Endothelial cell of umbilical vein (primary cell): Measurements from ENCODE around the gene VSX2. TPM values are rescaled to one million over a fixed set of nuclear protein-coding genes. Genes with fewer than 3 reads are reported as not detected.
A peak's percentile ranks its signal among the peaks of the same experiment; 100 is the strongest.

Source experiments
- BruUV-seq: library from RNA; stranded (reverse); fragments of 400-500 nt; replicated peaks from 2 replicates; lab custom pipeline; 2021; lab: Mats Ljungman, UMichigan
- CTCF ChIA-PET: fragments of 300-600, 350-600 bp; sonication (Branson Sonifier 250); formaldehyde crosslinking; loops from one replicate; lab custom pipeline; 2021; ENCODE audit warnings: antibody characterized with exemption, inconsistent platforms; lab: Charles Lee
- POLR2A ChIA-PET: fragments of 300-600, 350-600 bp; sonication (Branson Sonifier 250); formaldehyde crosslinking; loops from one replicate; lab custom pipeline; 2021; ENCODE audit warnings: antibody characterized with exemption, inconsistent platforms; lab: Charles Lee
- DNase-seq: peaks from one replicate; pipeline ENCODE4 v3.0.0-alpha.2; 2011; ENCODE audit warnings: low read depth, low spot score
- FAIRE-seq: peaks from 2 replicates; lab custom pipeline; 2011; peaks lifted over from hg19 to GRCh38; lab: Jason Lieb, UNC
- H2AFZ ChIP-seq: 2 replicates; pipeline ENCODE4 v1.6.0; 2012; ENCODE audit warnings: low read depth, low read length, control low read depth, inconsistent platforms
- H3K27ac ChIP-seq: 2 replicates; pipeline ENCODE4 v1.5.1; 2011; ENCODE audit warnings: low read depth, mild to moderate bottlenecking, control low read depth, low read length, moderate library complexity; ENCODE audit not compliant: insufficient read depth
- H3K27me3 ChIP-seq, 2 experiments: 2 replicates each; pipeline versions ENCODE4 v1.6.0 to v1.6.1; 2011; ENCODE audit warnings: low read length in 2 of 2, mixed read lengths in 1 of 2; ENCODE audit not compliant: control insufficient read depth in 2 of 2, insufficient read depth in 2 of 2
- H3K36me3 ChIP-seq, 2 experiments: 2 replicates in 1 of 2; 3 replicates in 1 of 2; pipeline ENCODE4 v1.5.1; 2011; ENCODE audit warnings: low read length in 2 of 2, mild to moderate bottlenecking in 1 of 2, moderate library complexity in 1 of 2; ENCODE audit not compliant: control insufficient read depth in 2 of 2, insufficient read depth in 2 of 2; ENCODE audit errors: extremely low read depth in 1 of 2
- H3K4me1 ChIP-seq: 3 replicates; pipeline ENCODE4 v1.5.1; 2011; ENCODE audit warnings: mild to moderate bottlenecking, low read length; ENCODE audit not compliant: control insufficient read depth, insufficient read depth; ENCODE audit errors: extremely low read depth
- H3K4me2 ChIP-seq: 2 replicates; pipeline ENCODE4 v1.6.1; 2011; ENCODE audit warnings: low read length, control low read depth, mixed read lengths; ENCODE audit not compliant: insufficient read depth
- H3K4me3 ChIP-seq, 3 experiments: fragments of 200-600 bp in 1 of 3; sonication (generic), shearing (Covaris generic) in 1 of 3; replicated peaks in 1 of 3; 2 replicates each; pipeline ENCODE4 v1.5.1; 2011 to 2016; ENCODE audit warnings: control low read depth in 3 of 3, low read length in 3 of 3, mild to moderate bottlenecking in 2 of 3, inconsistent platforms in 1 of 3, low read depth in 1 of 3, moderate library complexity in 1 of 3; ENCODE audit not compliant: insufficient read depth in 1 of 3
- H3K79me2 ChIP-seq: 2 replicates; pipeline ENCODE4 v1.6.0; 2012; ENCODE audit warnings: low read length, inconsistent platforms; ENCODE audit not compliant: control insufficient read depth, insufficient read depth
- H3K9ac ChIP-seq: replicated peaks from 2 replicates; pipeline ENCODE3; 2011; ENCODE audit warnings: low read length, control low read depth; ENCODE audit not compliant: insufficient read depth; ENCODE audit errors: extremely low read depth
- H3K9me1 ChIP-seq: replicated peaks from 3 replicates; pipeline ENCODE4 v1.6.0; 2011; ENCODE audit warnings: mild to moderate bottlenecking, low read length; ENCODE audit not compliant: control insufficient read depth, insufficient read depth; ENCODE audit errors: extremely low read depth
- H3K9me3 ChIP-seq: replicated peaks from 2 replicates; pipeline ENCODE4 v1.5.1; 2012; ENCODE audit warnings: low read length, inconsistent platforms; ENCODE audit not compliant: control insufficient read depth, insufficient read depth
- H4K20me1 ChIP-seq: replicated peaks from 2 replicates; pipeline ENCODE3; 2011; ENCODE audit warnings: mild to moderate bottlenecking, low read length; ENCODE audit not compliant: control insufficient read depth, insufficient read depth; ENCODE audit errors: extremely low read depth
- CTCF ChIP-seq, 2 donors: IDR thresholded peaks; 1 replicate in 1 of 2; 2 replicates in 1 of 2; pipeline ENCODE4 v1.5.1; 2011; ENCODE audit warnings: low read length in 2 of 2, mild to moderate bottlenecking in 2 of 2, moderate library complexity in 2 of 2, control low read depth in 1 of 2, inconsistent platforms in 1 of 2, low read depth in 1 of 2; ENCODE audit not compliant: insufficient read depth in 1 of 2; ENCODE audit errors: extremely low read depth in 1 of 2
- EZH2 ChIP-seq: IDR thresholded peaks from 2 replicates; pipeline ENCODE4 v1.6.1; 2012; ENCODE audit warnings: borderline replicate concordance, low read depth, mild to moderate bottlenecking, moderate library complexity, low read length, inconsistent platforms; ENCODE audit not compliant: severe bottlenecking
- FOS ChIP-seq: IDR thresholded peaks from 2 replicates; pipeline ENCODE4 v1.6.1; 2011; ENCODE audit warnings: mild to moderate bottlenecking, low read length, moderate library complexity, borderline replicate concordance; ENCODE audit not compliant: insufficient read depth
- GATA2 ChIP-seq: IDR thresholded peaks from 2 replicates; pipeline ENCODE4 v1.7.0; 2011; ENCODE audit warnings: low read depth, mild to moderate bottlenecking, moderate library complexity, mixed read lengths, low read length; ENCODE audit not compliant: insufficient read length, insufficient read depth
- JUN ChIP-seq: IDR thresholded peaks from 2 replicates; pipeline ENCODE4 v1.6.1; 2011; ENCODE audit warnings: borderline replicate concordance, low read depth; ENCODE audit not compliant: insufficient read length, insufficient read depth
- MAX ChIP-seq: IDR thresholded peaks from 2 replicates; pipeline ENCODE4 v1.6.1; 2011; ENCODE audit not compliant: insufficient read depth, insufficient read length
- MYC ChIP-seq: IDR thresholded peaks from one replicate; pipeline ENCODE4 v1.6.1; 2011; ENCODE audit warnings: mild to moderate bottlenecking, low read depth, low read length
- POLR2A ChIP-seq: IDR thresholded peaks from 2 replicates; pipeline ENCODE4 v1.6.1; 2012; ENCODE audit warnings: low read depth, mild to moderate bottlenecking, control low read depth, low read length
- POLR2AphosphoS5 ChIP-seq: IDR thresholded peaks from 2 replicates; pipeline ENCODE4 v1.6.1; 2012; ENCODE audit warnings: low read depth, mild to moderate bottlenecking, control low read depth, low read length, moderate library complexity; ENCODE audit not compliant: insufficient read depth
- dilution Hi-C: fragments of 300-500 bp; cut with MboI; formaldehyde crosslinking; loops from one replicate; pipeline ENCODE4 v1.15.0; 2019; ENCODE audit warnings: low sequenced_read_pairs; ENCODE audit not compliant: extremely low pct_ligation_motif_present
- intact Hi-C: fragments of 100-400 bp; cut with micrococcal nuclease; formaldehyde crosslinking; loops from one replicate; pipeline ENCODE4 v1.10.0; 2022
- polyA plus RNA-seq, 4 experiments: library from polyadenylated mRNA; depleted of rRNA in 3 of 4; stranded (reverse) in 3 of 4; unstranded in 1 of 4; fragments of >200 nt; gene quantifications; 2 replicates each; pipeline versions ENCODE4 v1.2.1 to v1.2.3, GENCODE V29; 2011 to 2012; ENCODE audit warnings: missing spikeins in 1 of 4
- total RNA-seq: library from RNA; stranded (reverse); gene quantifications from 2 replicates; pipeline ENCODE4 v1.2.3, GENCODE V29; 2021

The VSX2 gene
- total and polyA plus RNA-seq, 2 donors (not counting 3 experiments of a cell fraction or from before 2014, with no cell fraction given): not detected

- H3K36me3 ChIP-seq: no peaks in the 10 kb centered on the region
- H3K9me3 ChIP-seq: no peaks in the 10 kb centered on the region
- TF ChIP-seq FOS (no peak), EZH2 (peak; percentile 95)
- no peak for FAIRE-seq
- peaks cover 3% of the 10 kb centered on the region for H3K4me1 ChIP-seq
- intact Hi-C loops: no loop called here
- dilution Hi-C loops: no loop called here
- peak overlapping the region; percentile 36 for H2AFZ ChIP-seq
- no peak overlapping the region for H3K4me3 ChIP-seq
- H3K79me2 ChIP-seq: no peaks in the 10 kb centered on the region
- ChIA-PET CTCF (interaction anchor here (0.6 to 2.0 kb wide), 5 partner anchors 11 to 18 kb away, joined by 3 to 7 read pairs (median 4); no protein-coding TSS in a partner anchor), POLR2A (no interaction called here)
- peaks cover 74 to 79% of the 10 kb centered on the region in 2 experiments for H3K27me3 ChIP-seq
- H4K20me1 ChIP-seq: no peaks in the 10 kb centered on the region
- no peak overlapping the region for H3K27ac ChIP-seq
- DNase-seq: peak; percentile 14
- no peak overlapping the region for H3K9ac ChIP-seq
- no TSS peak for BruUV-seq
- no peak overlapping the region for H3K4me2 ChIP-seq
- no peaks in the 10 kb centered on the region for H3K9me1 ChIP-seq
Measured at GRCh38 chr14:74240794-74241651, 1.8 kb downstream of the VSX2 start.

GRCh38 chr14:74241652-74242017 lies 2.4 kb downstream of the VSX2 start:
- H2AFZ ChIP-seq: no peak overlapping the region
- POLR2A ChIA-PET: no interaction called here
- H3K9ac ChIP-seq: no peak overlapping the region
- no peaks in the 10 kb centered on the region for H3K9me1 ChIP-seq
- intact Hi-C loops (no loop called here), dilution Hi-C loops (no loop called here)
- no TSS peak for BruUV-seq
- CTCF ChIA-PET: interaction anchor here (1.8 to 2.0 kb wide), 2 partner anchors 10 to 17 kb away, joined by 4 to 7 read pairs; no protein-coding TSS in a partner anchor
- no peak overlapping the region for H3K4me3 ChIP-seq
- H3K9me3 ChIP-seq: no peaks in the 10 kb centered on the region
- H3K27ac ChIP-seq: no peak overlapping the region
- TF ChIP-seq POLR2AphosphoS5 (no peak), MAX (no peak), JUN (no peak), FOS (no peak), MYC (no peak), CTCF (IDR thresholded peaks at IDR 0.05; ENCODE audit: extremely low read depth in 1 of 2, insufficient read depth in 1 of 2, low read depth in 1 of 2, low read length in 2 of 2) (no peak), GATA2 (no peak), EZH2 (peak; percentile 93), POLR2A (no peak)
- no peaks in the 10 kb centered on the region for H3K79me2 ChIP-seq
- H3K27me3 ChIP-seq: peaks cover 74 to 79% of the 10 kb centered on the region in 2 experiments
- DNase-seq (no peak), FAIRE-seq (no peak)
- H4K20me1 ChIP-seq: no peaks in the 10 kb centered on the region
- peaks cover 3% of the 10 kb centered on the region for H3K4me1 ChIP-seq
- H3K36me3 ChIP-seq: no peaks in the 10 kb centered on the region
- H3K4me2 ChIP-seq: no peak overlapping the region
